Measurements from ENCODE around the gene CCDC122. TPM values are rescaled to one million over a fixed set of nuclear protein-coding genes. Genes with fewer than 3 reads are reported as not detected.

Gene CCDC122
- total RNA-seq, 2 experiments from 2014 or later, result 0.52 to 0.64 TPM

DNA sequence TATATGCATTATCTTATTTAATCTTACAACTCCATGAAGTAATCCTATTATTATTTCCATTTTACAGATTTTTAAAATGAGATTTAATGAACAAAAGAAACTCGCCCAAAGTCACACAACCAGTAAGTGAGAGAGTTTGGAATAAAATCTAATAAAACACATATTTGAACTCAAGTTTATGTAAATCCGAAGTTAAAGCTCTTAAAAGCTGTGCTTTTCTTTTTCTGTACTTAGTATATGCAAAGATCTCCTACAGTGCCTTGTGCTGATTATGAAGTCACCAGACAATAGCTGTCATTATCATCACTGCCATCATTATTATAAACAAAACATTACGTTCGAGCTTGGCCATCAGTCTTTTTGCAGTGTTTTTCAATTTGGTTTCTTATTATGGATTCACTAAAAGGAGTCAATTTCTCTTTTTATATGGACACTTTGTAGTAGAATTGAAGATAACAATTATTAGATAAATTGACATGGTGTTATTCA lies 63.1 kb downstream of the CCDC122 start:
- no peak overlapping the region for H3K4me3 Mint-ChIP-seq
- ATAC-seq (ENCODE audit: poor library complexity), result no peak
- CTCF ChIA-PET, result no interaction called here
- Histone ChIP-seq H3K4me1 (ENCODE audit: insufficient read depth, low read length) (no peaks in the 10 kb centered on the region), H3K9me3 (ENCODE audit: control insufficient read depth in 1 of 2, insufficient read depth in 1 of 2, low read length in 2 of 2) (no peaks in the 10 kb centered on the region), H3K4me3 (ENCODE audit: low read length) (no peak overlapping the region), H3K27ac (ENCODE audit: low read depth in 1 of 2, low read length in 2 of 2) (no peak overlapping the region), H3K36me3 (ENCODE audit: insufficient read depth, low read length) (no peaks in the 10 kb centered on the region), H3K27me3 (ENCODE audit: control insufficient read depth in 1 of 2, insufficient read depth in 2 of 2, low read length in 2 of 2) (peaks cover 0 to 5% of the 10 kb centered on the region in 2 experiments)
- no peak for TF ChIP-seq CTCF (IDR thresholded peaks at IDR 0.05)
- no peaks in the 10 kb centered on the region for H3K4me1 Mint-ChIP-seq (ENCODE audit: low read depth)
- POLR2A ChIA-PET, result no interaction called here
- no peak overlapping the region for H3K27ac Mint-ChIP-seq
- H3K36me3 Mint-ChIP-seq (ENCODE audit: low read depth), result no peaks in the 10 kb centered on the region
- DNase-seq, result no peak
- intact Hi-C loops (cut with DNase I, micrococcal nuclease), result no loop called here
- no peaks in the 10 kb centered on the region for H3K9me3 Mint-ChIP-seq
- peaks cover 36% of the 10 kb centered on the region for H3K27me3 Mint-ChIP-seq

GRCh38 chr13:43815204-43815603 lies 64.3 kb downstream of the CCDC122 start:
- no peaks in the 10 kb centered on the region for H3K36me3 Mint-ChIP-seq (ENCODE audit: low read depth)
- H3K4me1 Mint-ChIP-seq (ENCODE audit: low read depth), result no peaks in the 10 kb centered on the region
- H3K9me3 Mint-ChIP-seq, result no peaks in the 10 kb centered on the region
- no peak for TF ChIP-seq CTCF (IDR thresholded peaks at IDR 0.05)
- ChIA-PET CTCF (no interaction called here), POLR2A (no interaction called here)
- H3K4me3 ChIP-seq (ENCODE audit: low read length), result no peak overlapping the region
- peaks cover 36% of the 10 kb centered on the region for H3K27me3 Mint-ChIP-seq
- H3K27ac ChIP-seq (ENCODE audit: low read depth in 1 of 2, low read length in 2 of 2), result no peak overlapping the region
- H3K4me3 Mint-ChIP-seq, result no peak overlapping the region
- H3K9me3 ChIP-seq (ENCODE audit: control insufficient read depth in 1 of 2, insufficient read depth in 1 of 2, low read length in 2 of 2), result no peaks in the 10 kb centered on the region
- ATAC-seq (ENCODE audit: poor library complexity) (no peak), DNase-seq (no peak)
- H3K27ac Mint-ChIP-seq, result no peak overlapping the region
- no peaks in the 10 kb centered on the region for H3K36me3 ChIP-seq (ENCODE audit: insufficient read depth, low read length)
- H3K4me1 ChIP-seq (ENCODE audit: insufficient read depth, low read length), result no peaks in the 10 kb centered on the region
- intact Hi-C loops (cut with DNase I, micrococcal nuclease), result no loop called here
- peaks cover 0 to 5% of the 10 kb centered on the region in 2 experiments for H3K27me3 ChIP-seq (ENCODE audit: control insufficient read depth in 1 of 2, insufficient read depth in 2 of 2, low read length in 2 of 2)

DNA sequence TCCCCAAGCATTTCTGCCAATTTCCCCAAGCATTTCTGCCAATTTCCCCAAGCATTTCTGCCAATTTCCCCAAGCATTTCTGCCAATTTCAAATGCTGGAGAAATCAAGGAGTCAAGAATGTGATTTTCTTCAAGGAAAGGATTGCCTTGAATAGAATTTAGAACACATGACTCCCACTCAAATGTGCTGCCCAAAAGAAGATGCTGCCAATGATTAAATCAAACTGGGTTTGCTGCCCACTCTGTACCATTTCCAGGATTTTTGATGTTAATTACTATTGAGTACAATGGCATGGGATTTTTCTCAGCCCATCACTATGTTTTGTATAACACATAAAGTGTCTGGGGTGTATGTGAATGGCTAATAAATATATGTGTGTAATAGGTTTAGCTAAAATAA lies 70.9 kb downstream of the CCDC122 start:
- ChIA-PET CTCF (no interaction called here), POLR2A (no interaction called here)
- no peak for TF ChIP-seq CTCF (IDR thresholded peaks at IDR 0.05)
- H3K4me1 Mint-ChIP-seq (ENCODE audit: low read depth), result no peaks in the 10 kb centered on the region
- DNase-seq, result no peak
- H3K36me3 Mint-ChIP-seq (ENCODE audit: low read depth), result no peaks in the 10 kb centered on the region
- Histone ChIP-seq H3K9me3 (ENCODE audit: control insufficient read depth in 1 of 2, insufficient read depth in 1 of 2, low read length in 2 of 2) (no peaks in the 10 kb centered on the region), H3K27ac (ENCODE audit: low read depth in 1 of 2, low read length in 2 of 2) (no peak overlapping the region), H3K36me3 (ENCODE audit: insufficient read depth, low read length) (no peaks in the 10 kb centered on the region), H3K4me3 (ENCODE audit: low read length) (no peak overlapping the region), H3K27me3 (ENCODE audit: control insufficient read depth in 1 of 2, insufficient read depth in 2 of 2, low read length in 2 of 2) (peaks cover 0 to 4% of the 10 kb centered on the region in 2 experiments), H3K4me1 (ENCODE audit: insufficient read depth, low read length) (no peaks in the 10 kb centered on the region)
- no peak overlapping the region for H3K4me3 Mint-ChIP-seq
- intact Hi-C loops (cut with DNase I, micrococcal nuclease), result loop anchor here in 1 of 2 experiments (10.0 kb wide), 1 partner anchor 1474 kb away; no protein-coding TSS in a partner anchor
- no peak for ATAC-seq (ENCODE audit: poor library complexity)
- H3K9me3 Mint-ChIP-seq, result no peaks in the 10 kb centered on the region
- H3K27me3 Mint-ChIP-seq, result peaks cover 14% of the 10 kb centered on the region
- no peak overlapping the region for H3K27ac Mint-ChIP-seq
